CD4-positive, alpha-beta T cell treated with Interferon gamma for 1 hour (primary cell): ENCODE results near the gene ZSCAN22.
"Not testable (repeated sequence)": the region's sequence is repeated elsewhere in the genome, so short reads cannot be mapped to it uniquely, and the experiment has no call there.

Experiments used
- DNase-seq: peaks from one replicate; pipeline ENCODE4 v3.0.0-alpha.2; 2020

The ZSCAN22 gene

DNA sequence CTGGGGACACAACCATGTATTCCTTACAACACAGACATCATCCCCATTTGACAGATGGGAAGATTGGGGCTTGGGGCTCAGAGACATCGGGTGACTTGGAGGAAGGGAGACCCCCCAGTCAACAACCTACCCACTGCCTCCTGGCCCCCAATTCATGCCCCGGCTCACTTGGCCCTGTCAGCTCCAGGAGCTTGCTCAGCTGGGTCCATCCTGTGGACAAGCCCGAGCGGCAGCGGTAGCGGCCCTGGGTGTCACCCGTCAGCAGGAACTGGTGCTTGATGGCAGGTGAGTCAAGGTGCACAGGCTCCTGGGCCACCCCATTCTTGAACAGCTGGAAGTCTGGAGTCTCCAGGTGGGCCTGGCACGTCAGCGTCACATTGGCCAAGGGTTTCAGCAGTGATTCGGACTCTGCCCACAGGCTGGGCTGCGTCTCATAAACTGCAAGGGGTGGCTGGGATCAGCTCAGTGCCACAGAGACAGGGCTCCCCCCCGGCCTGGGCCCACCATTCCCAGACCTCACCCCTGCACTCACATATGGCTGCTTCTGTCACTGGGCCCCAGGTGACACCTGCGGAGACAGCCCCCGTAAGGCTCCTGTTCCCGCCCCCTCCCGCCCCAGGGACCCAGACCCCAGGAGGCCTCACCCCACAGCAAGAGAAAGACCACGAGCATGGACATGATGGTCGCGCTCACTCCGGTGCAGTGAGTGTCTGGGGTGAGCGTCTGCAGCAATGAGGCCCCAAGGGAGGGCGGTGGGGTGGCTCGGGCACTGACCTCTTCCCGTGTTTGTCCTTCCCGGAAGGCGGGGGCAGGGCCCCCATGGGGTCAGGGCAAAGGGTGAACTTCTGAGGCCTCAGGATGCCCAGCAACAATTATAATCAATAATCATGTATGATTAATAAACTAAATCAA, 26.2 kb downstream of the ZSCAN22 start, which contains the start of gene A1BG:
Gene A1BG (minus strand): TSS at position 733 of the 912 bp plus-strand sequence. CDS start 55 bp downstream, at position 678.
- DNase-seq = no peak

DNA sequence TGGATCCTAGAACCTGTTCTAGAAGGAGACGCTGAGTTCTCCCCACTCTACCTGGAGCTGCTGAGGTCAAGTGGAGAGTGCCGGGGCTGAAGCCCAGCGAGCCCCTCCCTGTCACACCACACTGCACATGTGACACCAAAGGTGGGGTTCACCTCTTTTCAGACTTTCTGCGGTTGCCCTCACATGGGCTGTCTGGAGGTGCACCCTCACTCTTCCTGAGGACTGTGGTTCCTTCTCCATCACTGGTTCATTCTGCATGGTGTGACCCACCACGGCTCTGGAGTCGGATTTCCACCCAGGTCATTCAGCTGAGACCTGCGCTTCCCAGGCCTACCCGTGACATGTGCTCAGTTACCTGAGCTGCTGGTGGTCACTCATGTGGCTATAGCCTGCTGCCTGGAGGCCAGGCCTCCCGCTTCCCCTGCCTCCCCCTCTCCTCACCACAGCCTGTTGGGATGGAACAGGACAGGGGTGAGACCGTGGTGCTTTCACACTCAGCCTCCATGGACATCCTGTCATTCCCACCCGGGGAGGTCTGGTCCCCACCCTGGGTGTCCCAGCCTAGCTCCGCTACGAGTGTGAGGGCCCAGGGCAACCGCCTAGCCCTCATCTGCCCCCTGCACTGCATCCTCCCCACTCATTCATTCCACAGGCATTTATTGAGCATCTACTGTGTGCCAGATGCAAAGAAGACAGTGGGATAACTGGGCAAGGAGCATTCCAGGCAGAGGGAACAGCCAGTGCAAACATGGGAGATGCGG, 27.1 kb downstream of the ZSCAN22 start:
- DNase-seq = no peak

DNA sequence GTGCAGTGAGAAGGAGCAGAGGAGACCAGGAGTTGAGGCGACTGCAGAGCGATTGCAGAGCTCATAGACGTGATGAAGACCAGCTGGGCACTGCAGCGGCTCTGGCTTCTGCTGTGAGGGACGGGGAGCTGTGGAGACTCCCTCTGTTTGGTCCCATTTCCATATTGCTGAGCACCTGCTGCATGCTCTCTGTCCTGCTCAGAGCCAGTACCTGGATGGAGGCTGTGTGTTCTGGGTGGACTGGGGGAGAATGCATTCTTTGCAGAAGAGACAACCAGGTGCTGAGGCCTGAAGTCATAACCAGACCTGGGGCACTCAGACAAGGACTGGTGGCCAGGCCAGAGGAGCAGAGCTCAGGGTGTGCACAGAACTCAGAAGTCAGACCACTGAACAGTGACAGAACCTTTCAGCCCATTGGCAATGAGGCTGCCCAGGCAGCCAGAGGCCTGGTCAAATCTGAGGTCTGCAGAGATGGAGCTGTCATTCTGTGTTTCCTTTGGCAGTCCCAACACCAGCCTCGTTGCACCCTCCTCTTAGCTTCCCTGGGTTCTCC, 27.8 kb downstream of the ZSCAN22 start:
- DNase-seq = no peak

DNA sequence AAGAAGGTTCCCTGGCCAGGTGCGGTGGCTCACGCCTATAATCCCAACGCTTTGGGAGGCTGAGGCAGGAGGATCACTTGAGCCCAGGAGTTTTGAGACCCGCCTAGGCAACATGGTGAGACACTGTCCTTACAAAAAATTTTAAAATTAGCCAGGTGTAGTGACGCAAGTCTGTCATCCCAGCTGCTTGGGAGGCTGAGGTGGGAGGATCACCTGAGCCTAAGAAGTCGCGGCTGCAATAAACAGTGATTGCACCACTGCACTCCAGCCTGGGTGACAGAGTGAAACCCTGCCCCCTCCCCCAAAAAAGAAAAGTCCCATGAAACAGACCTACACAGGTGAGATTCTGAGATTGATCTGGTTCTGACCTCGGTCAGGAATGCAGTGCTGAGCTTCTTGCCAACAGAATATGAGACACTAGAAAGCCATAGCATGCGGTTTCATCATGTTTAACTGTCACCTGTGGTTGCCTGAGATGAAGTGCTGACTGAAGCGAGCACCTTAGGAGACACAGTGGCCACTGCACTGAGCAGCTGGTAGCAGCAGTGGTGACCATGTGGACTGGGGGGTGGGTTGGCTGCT, 28.5 kb downstream of the ZSCAN22 start:
- no peak for DNase-seq

DNA sequence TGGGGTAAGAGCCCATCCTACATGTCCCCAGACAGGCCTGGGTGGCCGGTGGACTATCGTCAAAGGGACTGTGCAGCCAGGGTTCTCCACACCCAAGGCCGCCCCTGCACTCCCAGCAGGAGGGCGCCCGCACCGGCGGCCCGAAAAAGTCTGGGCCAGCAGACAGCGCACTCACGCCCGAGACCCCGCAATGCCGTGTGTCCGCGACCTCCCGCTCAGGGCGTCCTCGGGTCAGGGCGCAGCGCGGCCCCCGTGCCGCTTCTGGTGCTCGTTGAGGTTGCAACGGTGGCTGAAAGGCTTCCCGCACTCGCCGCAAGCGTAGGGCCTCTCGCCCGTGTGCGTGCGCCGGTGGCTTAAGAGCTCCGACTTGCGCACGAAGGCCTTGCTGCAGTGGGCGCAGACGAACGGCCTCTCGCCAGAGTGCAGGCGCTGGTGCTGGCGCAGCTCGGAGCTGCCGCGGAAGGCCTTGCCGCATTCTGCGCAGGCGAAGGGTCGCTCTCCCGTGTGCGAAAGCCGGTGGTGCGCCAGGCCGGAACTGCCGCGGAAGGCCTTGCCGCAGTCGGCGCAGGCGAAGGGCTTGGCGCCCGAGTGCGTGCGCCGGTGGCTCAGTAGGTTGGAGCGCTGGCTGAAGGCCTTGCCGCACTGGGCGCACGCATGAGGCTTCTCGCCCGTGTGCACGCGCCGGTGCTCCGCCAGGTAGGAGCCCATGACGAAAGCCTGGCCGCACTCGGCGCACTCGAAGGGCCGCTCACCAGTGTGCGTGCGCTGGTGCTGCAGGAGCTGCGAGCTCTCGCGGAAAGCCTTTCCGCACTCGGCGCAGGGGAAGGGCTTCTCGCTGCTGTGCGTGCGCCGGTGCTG, 29.3 kb downstream of the ZSCAN22 start:
- DNase-seq = peak; percentile 9

DNA sequence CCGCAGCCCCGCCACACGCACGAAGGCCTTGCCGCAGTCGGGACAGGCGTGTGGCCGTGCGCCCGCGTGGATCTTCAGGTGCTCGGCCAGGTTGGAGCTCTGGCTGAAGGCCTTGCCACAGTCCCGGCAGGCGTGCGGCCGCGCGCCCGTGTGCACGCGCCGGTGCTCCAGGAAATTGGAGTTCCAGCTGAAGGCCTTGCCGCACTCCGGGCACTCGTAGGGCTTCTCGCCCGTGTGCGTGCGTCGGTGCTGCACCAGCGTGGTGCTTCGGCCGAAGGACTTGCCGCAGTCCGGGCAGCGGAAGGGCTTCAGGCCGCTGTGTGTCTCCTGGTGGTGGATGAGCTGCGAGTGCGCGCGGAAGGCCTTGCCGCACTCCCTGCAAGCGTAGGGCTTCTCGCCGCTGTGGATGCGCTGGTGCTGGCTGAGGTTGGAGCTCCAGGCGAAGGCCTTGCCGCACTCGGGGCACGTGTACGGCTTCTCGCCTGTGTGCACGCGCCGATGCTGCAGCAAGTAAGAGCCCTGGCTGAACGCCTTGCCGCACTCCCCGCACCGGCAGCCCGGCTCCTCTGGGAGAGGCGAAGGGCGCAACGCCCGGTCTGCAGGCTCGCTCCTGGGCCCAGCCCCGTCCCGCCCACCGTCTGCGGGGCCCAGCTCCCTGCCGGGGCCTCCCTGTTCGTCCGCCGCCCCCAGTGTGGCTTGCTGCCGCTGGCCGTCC, 30.1 kb downstream of the ZSCAN22 start:
- DNase-seq = no peak

DNA sequence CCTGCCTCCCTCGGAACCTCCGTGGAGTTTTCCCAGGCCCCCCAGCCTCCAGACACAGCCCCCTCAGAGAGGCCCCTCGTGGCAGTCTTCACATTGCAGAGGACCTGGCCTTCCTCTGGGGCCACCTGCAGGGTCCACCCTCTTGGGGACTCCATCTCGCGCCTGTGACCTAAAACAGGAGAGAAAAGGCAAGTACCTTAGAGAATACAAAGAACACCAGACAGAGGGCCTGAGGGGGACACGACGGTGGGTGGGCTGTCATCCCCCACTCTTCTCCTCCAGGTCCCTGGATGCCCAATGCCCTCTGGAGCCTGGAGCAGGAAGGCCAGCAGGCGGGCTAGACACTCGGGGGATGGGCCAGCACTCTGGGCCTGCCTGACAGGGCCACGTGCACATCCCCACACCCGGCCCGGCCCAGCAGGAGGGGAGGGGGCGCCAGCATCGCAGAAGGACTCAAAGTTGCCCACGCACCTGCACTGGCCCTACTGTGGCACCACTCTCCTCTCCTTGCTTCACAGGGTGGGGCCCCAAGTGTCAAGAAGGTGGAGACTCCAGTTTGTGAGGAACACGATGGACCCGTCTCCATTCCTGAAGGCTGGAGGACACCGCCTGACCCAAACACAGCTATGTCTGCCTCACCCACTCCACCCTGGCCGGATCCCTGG, 30.8 kb downstream of the ZSCAN22 start:
- DNase-seq = no peak

DNA sequence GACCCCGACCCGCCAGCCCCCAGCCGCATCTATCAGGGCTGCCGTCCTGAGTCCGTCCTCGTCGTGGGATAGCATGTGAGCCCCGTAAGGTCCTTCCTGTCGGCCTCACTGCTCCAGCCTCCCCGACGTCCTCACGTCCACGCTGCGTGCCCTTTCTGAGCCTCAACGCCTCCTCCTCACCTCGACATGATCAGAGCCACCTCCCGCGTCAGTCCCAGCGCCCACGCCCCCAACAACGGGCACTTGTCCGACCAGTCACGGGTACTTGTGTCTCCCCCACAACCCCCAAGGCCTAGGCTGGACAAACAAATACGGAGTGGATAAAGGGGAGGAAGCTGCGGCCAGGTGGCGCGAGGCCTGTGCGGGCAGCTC, 35.1 kb downstream of the ZSCAN22 start:
- DNase-seq = peak; percentile 27

DNA sequence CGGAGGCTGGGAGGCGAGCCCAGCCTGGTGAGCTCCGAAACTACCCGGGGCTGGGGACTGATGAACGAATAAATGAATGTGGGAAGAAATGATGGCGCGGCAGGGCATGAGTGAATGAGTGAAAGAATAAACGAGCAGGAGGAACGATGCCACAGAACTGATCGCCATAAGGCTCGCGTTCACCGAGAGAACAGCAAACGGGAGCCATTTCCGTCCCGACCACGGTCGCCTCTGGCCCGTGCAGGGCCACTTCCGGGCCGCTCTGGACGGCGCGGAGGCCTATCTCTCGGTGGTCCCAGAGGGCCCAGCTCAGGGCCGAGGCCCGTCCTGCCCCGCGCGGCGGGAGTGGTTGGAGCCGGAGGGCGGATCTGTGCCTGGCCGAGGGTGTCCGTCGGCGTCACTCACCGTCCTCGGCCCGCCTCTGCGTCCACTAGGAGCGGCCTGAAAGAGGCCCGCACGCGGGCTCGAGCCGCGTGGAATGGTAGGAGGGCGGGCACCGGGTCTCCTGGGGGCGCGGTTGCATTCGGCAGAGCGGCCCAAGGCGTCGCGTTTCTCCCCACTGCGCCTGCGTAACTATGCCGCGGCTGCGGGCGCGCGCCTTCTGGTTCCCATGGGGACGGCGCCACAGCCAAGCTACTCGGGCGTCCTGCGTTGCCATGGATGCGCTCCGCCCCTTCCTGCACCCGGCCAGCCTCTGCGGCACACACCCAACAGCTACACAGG, 35.6 kb downstream of the ZSCAN22 start, which contains the start of gene ZNF497:
Gene ZNF497 (minus strand): TSS at position 480 of the 723 bp plus-strand sequence. CDS start 5,116 bp downstream, outside the sequence.
- peak; percentile 98 for DNase-seq

DNA sequence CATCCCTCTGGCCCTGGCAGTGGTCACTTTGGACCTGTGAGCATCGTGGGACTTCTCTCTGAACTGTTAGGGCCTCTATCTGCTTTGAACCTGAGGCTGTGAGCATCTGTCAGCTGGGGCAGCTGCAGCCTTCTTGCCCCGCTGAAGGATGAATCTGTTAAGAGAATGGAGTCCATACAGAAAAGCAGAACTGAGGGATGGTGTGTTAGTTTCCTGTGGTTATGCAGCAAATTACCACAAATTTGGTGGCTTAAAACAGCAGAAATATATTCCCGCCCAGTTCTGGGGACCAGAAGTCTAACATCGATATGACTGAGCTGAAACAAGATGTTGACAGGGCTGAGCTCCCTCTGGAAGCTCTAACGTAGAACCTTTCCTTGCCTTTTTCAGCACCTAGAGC, 37.4 kb downstream of the ZSCAN22 start:
- no peak for DNase-seq

DNA sequence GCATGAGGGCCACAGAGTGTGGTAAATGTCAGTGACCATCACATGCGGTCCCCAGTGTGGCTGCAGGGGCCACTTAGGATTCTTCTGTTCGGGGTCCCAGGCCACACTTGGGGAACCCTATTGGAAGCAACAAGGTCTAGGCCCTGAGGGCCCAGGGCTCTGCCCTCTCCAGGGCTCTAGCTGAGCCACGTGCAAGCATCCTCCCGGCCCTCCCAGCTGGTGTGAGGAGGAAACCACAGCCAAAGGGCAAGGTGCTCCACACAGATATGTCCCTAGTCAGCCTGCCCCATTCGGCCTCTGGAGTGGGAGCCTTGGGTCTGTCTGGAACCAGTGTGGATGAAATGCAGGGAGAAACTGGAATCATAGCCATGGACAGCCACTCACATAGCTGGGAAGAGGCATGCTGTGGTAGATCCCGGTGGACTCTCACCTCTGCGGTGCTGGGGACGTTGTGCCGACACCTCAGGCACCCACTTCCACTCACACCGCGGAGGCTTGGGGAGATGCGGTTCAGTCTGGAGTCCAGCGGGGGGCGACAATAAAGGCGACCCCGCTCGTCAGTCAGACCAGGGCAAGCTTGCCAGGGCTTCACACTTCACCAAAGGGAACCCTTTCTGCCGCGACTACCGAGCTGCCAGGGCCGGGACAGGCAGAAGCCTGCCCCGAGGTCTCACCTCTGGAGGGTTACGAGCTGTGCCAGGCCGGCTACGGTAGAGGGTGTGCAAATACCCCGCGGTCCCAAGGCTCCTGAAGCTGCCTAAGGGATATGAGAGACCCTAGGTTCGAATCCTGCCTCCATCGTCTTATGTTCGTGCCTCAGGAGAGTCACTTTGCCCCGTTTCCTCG, 40.0 kb downstream of the ZSCAN22 start:
- no peak for DNase-seq

DNA sequence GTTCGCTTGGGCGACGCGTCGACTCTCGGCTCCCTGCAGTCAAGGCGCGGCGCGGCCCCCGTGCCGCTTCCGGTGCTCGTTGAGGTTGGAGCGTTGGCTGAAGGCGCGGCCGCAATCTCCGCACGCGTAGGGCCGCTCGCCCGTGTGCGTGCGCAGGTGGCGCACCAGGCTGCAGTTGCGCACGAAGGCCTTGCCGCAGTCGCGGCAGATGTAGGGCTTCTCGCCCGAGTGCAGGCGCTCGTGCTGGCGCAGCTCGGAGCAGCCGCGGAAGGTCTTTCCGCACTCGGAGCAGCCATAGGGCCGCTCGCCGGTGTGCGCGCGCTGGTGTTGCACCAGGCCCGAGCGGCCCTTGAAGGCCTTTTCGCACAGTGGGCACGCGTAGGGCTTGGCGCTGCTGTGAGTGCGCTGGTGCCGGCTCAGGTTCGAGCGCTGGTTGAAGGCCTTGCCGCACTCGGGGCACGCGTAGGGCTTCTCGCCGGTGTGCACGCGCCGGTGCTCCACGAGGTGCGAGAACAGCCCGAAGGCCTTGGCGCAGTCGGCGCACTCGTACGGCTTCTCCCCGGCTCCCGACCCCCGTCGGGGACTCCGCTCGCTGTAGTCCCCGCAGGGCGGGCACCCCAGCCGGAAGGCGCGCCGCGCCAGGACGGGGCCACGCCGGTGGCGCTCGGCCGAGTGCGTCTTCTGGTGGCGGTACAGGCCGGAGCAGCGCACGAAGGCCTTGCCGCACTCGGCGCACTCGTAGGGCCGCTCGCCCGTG, 41.1 kb downstream of the ZSCAN22 start:
- DNase-seq = no peak

DNA sequence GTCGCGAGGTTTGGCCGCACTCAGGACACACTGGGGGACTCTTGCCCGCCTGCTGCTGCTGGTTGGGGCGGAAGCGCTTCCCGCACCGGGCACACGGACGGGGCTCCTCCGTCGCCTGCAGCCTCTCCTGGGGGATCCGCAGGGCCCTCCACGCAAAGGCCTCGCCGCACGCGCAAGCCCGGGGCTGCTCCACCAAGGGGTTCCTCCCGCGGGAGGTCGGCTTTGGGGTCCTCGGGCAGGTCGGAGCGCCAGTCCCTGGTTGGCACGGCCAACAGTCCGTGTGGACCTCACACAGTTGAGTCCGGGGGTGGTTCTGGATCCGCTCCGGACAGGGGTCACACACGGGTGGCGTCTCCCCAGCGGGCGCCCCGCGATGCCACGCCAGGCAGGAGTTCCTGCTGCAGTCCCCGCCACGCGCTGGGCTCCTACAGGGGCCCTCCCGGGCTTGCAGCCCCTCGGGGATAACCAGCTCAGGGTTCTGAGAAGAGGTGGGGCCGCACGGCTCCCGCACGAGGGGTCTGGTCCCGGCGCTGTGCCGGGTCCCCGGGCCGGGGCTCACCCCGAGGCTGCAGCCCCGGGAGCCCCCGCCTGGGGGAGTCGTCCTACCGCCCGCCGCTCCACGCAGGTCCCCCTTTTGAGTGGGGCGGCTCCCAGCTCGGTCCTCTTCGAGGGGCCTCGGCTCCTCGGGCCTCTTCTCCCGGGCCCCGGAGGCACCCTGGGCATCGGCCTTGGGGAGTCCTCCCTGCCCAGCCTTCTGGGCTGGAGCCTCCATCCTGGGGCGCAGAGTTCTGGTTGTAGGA, 42.0 kb downstream of the ZSCAN22 start:
- no peak for DNase-seq

DNA sequence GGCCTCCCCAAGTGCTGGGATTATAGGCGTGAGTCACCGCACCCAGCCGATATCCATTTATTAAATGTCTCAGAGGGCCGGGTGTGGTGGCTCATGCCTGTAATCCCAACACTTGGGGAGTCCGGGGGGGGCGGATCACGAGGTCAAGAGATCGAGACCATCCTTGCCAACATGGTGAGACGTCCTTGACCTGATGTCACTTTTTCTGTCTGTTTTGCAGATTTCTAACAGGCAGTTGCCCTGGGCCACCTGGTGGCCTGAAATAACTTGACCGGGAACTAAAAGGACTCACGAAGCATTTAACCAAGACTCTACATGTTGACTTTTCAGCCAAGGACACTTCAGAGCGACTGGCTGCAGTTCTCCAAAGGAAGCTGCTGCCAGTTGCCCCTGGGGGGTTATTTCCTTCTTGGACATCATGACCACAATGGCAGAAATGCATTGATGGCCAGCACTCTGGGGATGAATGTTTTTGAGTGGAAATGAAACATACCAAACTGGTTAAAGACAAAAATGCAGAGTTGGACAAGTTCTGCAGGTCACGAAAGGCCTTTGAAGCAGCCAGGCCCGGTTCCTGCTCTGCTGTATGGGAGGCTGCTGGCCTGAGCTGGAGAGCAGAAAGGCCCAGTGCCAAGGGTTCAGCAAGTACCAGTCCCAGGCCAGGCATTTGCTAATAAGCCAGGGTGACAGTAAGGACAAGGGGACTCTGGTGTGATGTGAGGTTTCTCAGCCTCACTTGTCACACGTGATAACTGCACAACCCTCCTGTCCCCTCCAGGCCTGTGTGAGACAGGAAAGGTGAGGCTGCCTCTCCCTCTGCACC, 45.7 kb downstream of the ZSCAN22 start:
- DNase-seq = no peak

DNA sequence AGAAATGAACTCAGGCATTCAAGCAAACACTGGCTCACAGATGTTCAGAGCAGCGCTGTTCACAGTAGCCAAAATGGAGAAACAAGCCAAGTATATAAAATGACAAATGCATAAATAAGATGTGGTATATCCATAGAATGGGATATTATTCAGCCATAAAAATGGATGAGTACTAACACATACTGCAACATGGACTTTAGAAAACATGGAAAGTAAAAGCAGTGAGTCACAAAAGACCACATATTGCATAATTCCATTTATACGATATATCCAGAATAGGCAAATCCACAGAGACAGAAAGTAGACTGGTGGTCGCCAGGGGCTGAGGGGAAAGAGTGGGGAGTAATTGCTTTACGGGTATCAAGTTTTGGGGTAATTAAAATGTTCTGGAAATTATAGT, 47.4 kb downstream of the ZSCAN22 start:
- no peak for DNase-seq

DNA sequence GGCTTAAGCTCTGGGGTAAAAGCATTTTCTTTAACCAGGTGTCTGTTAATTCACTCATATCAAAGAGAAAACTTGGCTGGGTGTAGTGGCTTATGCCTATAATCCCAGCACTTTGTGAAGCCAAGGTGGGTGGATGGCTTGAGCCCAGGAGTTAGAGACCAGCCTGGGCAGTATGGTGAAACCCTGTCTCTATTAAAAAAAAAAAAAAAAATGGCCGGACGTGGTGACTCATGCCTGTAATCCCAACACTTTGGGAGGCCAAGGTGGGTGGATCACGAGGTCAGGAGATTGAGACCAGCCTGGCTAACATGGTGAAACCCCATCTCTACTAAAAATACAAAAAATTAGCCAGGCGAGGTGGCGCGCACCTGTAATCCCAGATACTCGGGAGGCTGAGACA, 49.9 kb downstream of the ZSCAN22 start:
- DNase-seq = not testable (repeated sequence)

DNA sequence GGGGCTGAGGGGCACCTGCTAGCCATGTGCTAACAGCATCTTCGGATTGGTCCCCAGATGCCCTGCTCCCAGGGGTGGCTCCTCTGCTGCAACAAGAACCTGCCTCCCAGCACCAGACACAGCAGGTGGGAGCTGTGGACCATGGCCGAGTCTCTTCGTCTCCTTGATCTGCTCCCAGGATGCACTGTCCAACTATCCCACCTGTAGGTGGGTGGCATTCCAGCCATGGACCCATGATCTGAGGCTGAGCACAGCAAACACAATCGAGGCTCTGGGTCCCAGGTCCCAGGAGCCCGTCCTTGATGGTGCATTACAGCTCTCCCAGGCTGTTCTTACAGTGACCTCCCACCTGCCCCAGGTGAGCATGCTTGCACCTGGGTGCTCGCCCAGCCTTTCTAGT, 52.5 kb downstream of the ZSCAN22 start:
- DNase-seq = no peak
